HG02938 (cell line): ENCODE results near the gene STK32B.

Experiments used
- ATAC-seq: cut with Tn5 transposase; IDR thresholded peaks from one replicate; pipeline ENCODE4 v1.9.1; 2021; ENCODE audit warnings: mild to moderate bottlenecking, moderate library complexity; ENCODE audit not compliant: unreplicated experiment

The STK32B gene

DNA sequence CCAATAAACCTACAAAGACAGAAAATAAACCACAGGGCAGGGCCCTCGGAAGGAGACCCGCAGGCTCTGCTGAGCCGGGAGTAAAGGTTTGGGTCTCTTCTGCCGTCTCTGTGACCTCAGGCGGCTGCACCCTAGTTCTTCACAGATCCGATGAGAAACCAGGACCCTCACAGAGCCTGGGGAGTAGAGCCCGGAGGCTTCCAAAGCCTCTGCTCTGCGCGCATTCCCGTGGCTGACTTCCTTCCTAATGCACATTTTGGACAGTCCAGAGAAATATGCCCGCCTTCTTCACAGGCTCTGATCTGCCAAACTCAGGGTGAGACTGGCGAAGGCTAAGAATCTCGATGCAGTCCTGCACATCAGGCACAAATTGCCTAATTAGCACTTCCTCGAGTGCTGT, 411.6 kb downstream of the STK32B start:
- no peak for ATAC-seq

DNA sequence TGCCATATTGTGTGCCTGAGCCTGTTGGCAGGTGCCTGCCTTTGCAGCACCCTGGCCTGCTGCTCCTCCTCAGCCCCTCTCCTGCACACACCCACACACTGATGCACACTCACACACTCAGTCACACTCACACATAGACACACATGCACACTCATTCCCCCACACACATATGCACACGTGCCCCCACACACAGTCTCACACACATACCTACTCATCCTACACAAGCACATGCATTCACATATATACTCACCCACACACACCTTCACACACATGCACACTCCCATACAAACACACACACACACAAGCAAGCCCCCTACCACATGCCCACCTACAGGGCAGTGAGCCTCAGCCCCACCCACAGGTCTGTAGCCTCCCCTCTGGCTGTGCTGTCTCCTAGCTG, 412.1 kb downstream of the STK32B start:
- no peak for ATAC-seq

DNA sequence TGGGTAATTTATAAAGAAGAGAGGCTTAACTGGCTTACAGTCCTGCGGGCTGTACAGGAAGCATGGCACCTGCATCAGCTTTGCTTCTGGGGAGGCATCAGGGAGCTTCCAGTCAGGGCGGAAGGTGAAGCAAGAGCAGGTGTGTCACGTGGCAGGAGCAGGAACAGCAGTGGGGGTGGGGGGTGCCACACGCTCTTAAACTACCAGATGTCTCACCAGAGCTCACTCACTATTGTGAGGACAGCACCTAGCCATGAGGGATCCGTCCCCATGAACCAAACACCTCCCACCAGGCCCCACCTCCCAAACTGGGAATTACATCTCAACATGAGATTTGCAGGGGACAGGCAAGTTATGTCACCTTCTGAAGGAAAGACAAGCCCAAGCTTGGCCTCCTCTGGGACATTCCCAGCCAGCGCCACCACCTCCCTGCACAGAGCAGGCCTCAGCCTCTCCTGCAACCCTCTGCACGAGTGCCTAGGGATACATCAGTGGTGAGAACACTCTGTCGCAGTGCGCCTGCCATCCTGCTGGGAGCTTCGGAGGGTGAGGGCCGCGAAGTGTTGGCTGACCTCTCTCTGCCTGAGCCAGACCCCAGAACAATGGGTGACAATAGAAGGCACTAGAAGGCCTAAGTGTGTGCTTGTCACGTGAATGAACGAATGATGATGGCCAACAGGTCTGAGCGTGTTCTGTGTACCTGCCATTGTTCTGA, 412.8 kb downstream of the STK32B start:
- no peak for ATAC-seq

DNA sequence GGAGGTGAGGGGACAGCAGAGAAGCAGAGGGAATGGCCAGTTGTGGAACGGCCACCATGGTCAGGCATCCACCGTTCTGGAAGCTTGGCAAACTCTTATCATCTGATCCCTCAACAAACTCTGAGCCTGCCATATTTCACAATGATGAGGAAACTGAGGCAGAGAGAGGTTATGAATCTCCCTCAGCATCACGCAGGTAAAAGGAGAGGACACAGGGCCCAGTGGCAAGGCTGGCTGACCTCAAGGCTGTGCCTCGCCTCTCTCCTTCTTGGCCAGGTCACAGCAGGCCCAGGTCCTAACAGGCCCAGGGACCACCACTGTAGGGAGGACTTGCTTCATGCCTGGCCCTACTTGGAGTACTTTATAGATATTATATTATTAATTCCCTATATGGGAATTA, 414.2 kb downstream of the STK32B start:
- no peak for ATAC-seq

DNA sequence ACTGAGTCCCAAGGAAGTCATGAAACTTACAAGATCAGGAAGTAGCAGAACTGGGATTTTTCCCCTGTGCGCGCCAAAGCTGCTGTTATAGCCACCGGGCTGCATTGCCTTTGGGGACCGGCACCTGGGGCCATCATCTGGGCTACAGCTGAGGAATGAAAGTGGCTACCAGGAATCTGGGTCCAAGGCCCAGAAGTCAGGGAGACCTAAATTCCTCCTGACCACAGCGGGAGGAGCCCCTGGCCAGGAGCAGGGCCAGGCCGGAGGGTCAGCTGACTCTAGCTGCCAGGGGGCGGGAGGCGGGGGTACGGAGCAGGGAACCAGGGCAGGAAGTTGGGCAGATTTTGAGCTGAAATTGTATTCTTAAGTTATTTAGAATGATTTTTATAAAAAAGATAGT, 414.7 kb downstream of the STK32B start:
- no peak for ATAC-seq

DNA sequence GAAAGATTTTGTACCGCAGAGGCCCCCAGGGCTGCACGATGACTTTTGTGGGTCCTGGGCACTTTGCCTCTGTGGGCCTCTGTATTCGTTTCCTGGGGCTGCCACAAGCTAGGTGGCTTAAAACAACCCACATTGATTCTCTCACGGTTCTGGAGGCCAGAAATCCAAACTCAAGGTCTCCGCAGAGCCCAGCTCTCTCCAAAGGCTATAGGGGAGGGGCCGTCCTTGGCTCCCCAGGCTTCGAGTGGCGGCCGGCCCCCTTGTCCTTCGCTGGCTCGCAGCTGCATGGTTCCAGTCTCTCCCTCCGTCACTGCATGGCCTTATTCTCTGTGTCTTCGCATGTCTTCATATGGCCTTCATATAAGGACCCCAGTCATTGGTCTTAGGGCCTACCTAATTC, 415.8 kb downstream of the STK32B start:
- ATAC-seq, result no peak

DNA sequence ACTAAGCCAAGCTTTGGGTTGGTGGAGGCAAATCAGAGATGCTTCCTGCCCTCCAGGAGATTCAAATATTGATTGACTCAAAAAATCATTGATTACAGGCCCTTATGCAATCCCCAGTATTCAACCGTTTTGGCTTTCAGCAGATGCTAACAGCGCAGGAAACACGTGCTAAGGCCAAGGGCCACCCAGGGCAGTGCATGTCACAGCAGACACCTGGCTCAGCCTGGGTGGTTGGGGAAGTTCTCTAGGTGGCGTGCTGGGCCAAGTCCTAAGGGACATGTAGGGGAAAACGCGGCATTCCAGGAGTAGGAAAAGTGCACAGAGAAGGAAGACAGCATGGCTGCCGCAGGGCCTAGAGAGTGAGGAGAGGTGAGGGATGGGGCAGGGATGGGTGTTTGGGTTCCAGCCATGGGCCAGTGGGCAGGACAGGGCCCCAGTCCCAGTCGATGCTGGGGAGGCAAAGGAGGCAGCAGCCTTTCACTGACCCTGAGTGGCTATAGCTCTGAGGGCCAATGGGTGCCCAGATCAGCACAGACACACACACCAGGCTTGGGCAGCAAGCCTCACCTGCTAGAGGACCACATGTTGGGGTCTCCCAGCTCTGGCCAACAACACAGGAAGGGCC, 418.0 kb downstream of the STK32B start:
- no peak for ATAC-seq

DNA sequence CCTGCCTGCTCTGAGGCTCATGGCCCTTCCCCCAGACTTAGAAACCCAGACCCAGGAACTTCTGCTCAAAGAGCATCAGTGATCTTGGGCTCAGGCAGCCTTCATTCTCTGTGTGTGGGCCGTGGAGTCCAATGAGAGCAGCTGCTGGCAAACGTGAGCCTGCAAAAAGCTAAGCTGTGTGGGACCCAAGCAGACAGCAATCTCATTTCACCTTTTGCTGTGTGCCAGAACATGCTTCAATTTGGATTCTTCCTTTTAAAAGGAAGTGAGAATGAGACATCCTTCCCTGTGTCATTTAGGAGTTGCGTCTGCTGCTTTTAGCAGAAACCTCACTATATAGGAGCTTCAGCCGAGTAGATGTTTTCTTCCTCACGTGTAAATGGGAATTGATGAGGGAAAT, 418.6 kb downstream of the STK32B start:
- ATAC-seq, result no peak

DNA sequence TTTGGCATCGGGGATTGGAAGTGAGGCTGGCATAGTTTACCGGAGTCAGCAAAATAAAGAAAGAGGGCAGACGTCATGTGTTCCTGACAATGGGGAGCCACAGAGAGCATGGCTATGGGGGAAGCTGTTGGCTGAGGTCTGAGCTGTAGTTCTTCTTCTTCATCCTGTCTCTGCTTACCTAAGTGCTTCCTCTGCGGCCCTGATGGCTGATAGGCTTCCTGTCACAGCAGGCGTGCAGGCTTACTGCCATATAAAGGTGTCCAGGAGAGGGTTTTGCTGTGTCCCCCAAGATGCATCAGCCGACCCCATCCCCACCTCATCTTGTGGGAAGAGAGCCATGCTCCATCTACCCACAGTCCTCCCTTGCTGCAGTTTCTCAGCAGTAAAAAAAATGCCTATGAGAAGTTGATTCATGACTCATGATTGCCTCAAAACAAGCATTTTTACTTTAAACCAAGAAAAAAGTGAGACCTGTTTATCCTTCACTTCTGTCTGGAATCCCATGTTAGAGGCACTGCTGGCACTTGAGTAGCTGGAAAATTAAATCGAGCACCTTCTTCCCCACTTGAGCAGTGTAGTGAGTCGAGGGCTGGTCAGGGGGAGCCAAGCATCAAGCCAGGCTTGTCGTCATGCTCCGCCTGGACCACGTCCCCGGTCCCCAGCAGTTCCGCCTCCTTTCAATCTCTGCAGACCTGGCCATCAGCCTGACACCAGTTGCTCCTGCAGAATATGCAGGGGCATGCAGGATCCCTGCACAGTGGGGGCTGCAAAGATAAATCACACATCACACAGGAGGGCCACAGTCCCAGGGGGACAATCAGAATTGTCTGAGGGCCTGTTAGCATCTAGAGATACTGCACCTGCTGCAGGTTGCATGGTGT, 419.3 kb downstream of the STK32B start:
- no peak for ATAC-seq

DNA sequence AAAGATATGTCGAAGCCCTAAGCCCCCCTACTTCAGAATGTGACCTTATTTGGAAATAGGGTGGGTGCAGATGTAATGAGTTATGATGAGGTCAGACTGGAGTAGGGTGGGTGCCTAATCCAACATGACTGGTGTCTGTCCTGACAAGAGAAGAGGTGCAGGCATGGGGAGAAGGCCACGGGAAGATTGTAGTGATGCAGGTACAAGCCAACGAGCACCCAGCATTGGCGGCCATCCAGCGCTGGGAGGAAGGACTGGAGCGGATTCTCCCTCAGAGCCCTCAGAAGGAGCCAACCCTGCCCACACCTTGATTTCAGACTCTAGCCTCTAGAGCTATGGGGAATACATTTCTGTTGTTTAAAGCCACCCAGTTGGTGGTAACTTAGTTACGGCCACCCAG, 419.9 kb downstream of the STK32B start:
- no peak for ATAC-seq

DNA sequence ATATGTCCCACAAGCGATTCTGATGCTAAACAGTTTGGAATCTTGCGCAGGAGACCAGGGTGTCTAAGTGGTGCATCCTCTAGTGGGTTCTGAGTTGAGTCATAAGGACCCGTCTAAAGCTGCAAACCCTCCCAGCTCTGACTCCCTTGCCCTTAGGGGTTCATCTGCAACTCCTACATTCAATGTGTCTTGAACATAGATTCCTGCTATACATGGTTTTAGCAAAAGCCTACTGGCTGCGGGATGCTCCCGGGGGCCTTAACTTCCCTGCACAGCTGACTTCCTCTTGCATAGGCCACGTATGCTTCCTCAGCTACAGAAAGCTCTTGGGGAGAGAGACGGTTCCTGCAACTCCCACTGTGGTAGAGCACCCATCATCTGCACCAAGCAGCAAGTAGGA, 420.4 kb downstream of the STK32B start:
- no peak for ATAC-seq

DNA sequence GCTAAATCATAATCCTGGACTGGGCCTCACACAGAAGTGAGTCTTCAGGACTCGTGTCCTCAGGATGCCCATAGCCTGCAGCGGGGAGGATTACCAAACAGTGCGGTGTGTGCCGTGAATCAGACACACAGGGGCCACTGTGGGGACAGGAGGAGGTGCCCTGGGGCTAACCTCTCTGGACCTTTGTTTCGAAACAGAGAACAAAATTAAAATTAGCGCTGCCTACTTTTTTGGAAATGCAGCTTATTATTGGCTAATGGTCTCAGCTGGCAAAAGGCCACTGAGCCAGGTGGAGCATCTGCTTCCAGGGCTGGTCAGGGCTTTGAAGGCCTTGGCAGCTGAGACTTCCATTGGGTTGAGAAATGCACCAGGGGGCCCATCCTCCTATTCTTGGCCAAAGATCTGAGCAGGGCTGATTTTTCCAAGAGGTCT, 420.9 kb downstream of the STK32B start:
- no peak for ATAC-seq

DNA sequence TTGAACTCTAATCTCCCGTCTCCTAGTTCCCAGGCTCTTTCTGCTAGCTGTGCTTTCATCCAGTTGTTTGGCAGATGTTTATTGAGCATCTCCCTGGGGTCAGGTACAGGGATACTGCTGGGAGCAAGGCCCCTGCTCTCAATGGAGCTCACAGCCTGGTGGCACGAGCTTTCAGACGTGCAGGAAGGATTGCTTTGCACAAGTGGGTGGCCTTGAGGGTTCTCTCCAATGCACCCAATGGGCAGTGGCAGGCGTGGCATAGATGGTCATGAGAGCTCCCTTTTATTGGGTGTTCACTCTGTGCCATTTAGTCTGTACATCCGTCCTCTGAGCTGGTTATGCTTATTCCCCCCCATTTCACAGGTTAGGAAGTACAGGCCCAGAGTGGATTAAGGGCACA, 421.8 kb downstream of the STK32B start:
- ATAC-seq, result no peak

DNA sequence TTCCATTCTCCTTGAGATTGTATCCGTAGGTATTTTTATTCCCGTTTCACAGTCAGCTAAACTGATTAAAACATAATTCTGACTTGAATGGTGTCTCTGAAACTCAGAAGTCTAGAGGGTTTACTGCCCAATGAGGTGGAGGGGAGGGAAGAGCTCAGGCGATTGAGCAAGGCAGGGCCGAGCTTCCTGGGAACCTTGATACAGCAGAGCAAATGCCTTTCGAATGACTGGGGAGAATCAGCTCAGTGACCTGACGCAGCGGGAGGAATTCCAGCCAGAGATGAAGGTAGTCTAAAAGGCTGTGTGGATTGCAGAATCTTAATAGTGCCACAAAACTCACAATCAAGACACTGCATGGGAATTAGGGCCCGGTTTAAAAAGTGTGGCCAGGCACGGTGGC, 423.5 kb downstream of the STK32B start:
- ATAC-seq, result no peak

DNA sequence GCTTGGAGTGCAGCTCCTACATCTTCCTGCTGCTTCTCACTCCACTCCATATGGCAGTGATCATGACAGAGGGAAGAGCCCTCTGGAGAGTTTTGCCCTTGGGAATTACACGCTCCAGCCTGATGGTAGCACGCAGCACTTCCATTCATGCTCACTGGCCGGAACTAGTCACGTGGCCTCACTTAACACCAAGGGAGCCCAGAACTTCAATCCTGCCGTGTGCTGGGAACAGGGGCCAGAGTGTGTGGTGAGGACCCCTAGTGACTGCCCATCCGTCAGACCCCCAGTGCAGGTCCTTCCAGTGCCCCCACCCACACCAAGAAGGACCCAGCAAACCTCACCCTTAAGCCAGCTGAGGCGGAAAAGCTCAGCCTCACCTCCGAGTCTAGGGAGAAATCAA, 426.3 kb downstream of the STK32B start:
- ATAC-seq, result no peak

DNA sequence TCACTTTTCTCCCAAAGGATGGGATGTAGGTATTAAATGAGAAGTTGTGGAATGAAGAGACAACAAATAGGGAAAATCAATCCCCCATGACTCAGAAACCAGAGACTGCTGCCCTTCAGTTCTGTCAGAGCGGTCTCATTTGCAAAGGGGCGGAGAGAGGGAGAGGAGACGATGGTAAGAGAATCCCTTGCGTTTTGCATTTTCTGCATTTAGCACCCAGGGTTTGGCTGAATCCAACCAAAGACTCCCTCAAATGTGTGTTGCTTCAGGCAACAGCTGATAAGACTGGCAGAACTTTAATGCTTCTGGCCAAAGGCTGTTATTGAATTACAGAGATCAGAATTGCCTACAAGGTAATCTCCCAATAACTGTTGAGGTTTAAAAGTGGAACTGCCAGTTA, 426.9 kb downstream of the STK32B start:
- ATAC-seq, result no peak

DNA sequence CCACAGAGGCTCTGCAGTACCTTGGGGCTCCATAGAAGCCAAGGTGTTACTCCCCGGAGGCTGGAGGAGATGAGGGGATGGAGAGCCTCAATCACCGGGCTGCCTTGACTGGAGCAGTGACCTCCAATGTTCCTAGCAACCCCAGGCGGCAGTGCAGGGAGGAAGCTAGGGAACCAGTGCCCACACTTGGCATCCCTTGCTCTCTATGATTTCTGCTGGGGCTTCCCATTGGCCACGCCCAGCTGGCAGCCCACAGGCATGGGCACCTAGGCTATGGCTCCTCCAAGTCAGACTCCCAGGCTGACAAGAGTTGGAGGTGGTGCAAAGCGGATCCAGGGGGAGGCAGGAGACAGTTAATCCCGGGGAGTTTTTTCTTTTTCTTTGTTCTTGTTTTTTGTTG, 427.4 kb downstream of the STK32B start:
- ATAC-seq, result no peak

DNA sequence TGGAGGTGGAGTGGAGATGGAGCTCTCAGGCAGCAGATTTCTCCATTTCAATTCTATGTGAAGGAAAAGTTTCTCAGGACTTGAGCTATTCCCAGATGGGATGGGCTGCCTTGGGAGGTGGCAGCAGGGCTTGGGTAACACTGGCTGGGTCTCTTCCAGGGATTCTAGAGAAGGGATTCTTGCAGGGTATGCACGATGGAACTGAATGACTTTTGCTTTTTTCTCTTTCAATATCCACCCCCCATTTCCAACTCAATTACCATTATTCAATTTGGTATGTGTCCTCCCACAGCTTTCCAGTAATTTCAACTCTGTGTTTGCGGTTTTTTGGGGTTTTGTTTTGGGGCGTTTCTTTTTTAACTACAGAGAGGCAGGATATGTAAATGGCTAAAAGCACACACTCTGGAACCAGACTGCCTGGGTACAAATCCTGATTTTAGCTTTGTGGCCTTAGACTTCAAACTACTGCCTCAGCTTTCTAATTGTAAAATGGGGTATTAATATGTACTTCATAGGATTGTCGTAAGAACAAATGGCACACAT, 428.3 kb downstream of the STK32B start:
- ATAC-seq, result no peak

DNA sequence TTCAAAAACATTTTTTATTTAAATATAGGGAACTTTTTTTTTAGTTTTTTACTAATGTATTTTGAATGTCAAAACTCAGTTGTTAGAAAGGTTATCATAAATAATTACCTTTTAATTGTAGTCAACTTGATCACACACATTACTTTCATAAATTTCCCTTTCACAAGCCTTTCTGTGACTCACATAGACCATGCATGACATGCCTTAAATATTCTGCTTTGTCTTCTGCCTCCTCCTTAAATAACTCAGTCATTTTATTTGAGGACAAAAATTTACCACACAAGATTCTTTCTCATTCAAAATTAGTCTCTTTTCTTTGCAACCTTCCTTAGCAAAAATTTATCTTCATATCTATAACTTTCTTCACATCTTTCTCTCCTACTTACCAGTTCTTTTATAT, 437.1 kb downstream of the STK32B start:
- no peak for ATAC-seq

DNA sequence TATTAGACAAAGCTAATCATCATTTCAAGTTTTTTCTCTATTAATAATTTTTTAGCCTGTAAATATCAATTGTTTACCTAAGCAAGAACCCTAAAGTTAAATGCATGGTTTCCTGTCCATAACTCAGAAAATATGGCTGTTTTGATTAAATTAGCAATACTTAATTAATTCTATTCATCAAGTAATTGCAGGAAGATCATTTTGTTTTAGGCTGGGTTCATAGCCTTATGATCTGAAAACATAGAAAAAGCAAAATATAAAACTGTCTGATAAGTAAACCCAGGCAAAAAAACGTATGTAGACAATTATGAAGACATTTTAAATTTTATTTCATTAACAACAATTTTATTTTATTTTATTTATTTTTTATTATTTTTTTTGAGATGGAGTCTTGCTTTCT, 438.0 kb downstream of the STK32B start:
- no peak for ATAC-seq

DNA sequence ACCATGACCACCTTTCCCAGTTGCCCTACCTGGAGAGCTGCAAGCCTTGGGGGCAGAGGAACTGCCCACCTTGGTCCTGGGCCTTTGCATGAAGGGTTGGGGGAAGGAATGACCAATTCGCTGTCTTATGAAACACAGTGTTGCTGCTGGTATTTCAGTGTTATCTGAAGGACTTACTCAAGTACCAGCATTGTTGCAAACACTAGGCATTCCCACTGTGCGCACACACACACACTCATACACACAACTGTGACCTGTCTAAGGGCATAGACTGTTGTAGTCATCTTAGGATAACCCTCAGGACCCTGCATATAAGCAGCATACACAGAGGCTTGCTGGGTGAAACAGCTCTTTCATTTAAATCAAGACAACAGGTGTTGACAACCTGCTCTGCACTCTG, 446.2 kb downstream of the STK32B start:
- ATAC-seq, result no peak

DNA sequence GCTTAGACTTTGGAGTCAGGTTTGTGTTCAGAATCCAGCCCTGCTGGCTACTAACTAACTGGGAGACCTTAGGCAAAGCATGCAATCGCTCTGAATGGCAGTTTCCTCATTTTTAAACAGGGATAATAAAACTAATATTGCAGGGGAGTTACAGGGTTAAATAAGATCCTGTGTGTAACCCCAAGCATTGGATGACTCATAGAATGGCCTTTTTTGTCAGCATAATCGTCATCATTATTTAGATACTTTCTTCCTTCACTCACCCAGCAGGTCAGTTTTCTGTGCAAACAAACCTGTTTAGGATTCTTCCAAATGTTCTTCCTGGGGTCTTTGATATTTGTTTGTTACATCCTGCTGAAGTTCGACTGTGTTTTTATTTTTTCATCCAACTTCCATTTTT, 448.9 kb downstream of the STK32B start:
- ATAC-seq, result no peak
